HG03108 (cell line): ENCODE measurements around the gene SNORC.
"Not testable (repeated sequence)": the region's sequence is repeated elsewhere in the genome, so short reads cannot be mapped to it uniquely, and the experiment has no call there.

Experiments
- ATAC-seq: cut with Tn5 transposase; IDR thresholded peaks from one replicate; pipeline ENCODE4 v1.9.1; 2021; ENCODE audit warnings: moderate library complexity; ENCODE audit not compliant: unreplicated experiment

The SNORC gene

GRCh38 chr2:232896111-232896510 lies 26.0 kb downstream of the SNORC start:
- no peak for ATAC-seq

DNA sequence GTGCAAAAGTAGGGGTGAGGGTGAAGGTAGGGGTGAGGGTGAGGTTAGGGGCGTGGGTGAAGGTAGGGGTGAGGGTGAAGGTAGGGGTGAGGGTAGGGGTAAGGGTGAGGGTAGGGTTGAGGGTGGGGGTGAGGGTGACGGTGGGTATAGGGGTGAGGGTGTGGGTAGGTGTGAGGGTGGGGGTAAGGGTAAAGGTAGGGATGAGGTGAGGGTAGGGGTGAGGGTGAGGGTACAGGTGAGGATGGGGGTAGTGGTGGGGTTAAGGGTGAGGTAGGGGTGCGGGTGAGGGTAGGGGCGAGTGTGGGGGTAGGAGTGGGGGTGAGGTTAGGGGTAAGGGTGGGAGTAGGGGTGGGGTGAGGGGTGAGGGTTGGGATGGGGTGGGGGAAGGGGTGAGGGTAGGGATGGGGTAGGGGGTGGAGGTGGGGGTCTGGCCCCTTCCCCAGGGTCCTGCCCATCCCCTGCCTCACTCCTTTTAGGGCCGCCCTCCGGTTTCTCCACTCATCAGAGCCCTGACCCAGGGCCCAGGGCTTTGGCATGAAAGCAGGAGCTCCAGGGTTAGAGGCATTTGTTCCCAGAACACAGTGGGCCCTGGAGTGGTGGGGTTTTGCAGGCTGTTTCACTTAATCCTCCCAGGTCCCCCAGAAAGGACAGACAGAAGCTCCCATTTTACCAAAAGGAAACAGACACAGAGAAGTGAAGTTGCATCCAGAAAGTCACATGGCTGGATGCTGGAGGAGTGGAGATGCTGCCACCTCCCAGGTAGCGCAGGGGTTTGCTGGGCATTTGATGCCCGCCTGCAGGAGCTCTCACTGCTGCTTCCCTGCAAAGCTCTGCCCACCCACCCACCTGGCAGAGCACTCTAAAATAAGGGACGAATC lies 26.9 kb downstream of the SNORC start:
- ATAC-seq, result no peak

- no peak for ATAC-seq
Observed at GRCh38 chr2:232897598-232898408, 27.7 kb downstream of the SNORC start.

GRCh38 chr2:232898592-232899543 lies 28.8 kb downstream of the SNORC start:
- ATAC-seq, result no peak

DNA sequence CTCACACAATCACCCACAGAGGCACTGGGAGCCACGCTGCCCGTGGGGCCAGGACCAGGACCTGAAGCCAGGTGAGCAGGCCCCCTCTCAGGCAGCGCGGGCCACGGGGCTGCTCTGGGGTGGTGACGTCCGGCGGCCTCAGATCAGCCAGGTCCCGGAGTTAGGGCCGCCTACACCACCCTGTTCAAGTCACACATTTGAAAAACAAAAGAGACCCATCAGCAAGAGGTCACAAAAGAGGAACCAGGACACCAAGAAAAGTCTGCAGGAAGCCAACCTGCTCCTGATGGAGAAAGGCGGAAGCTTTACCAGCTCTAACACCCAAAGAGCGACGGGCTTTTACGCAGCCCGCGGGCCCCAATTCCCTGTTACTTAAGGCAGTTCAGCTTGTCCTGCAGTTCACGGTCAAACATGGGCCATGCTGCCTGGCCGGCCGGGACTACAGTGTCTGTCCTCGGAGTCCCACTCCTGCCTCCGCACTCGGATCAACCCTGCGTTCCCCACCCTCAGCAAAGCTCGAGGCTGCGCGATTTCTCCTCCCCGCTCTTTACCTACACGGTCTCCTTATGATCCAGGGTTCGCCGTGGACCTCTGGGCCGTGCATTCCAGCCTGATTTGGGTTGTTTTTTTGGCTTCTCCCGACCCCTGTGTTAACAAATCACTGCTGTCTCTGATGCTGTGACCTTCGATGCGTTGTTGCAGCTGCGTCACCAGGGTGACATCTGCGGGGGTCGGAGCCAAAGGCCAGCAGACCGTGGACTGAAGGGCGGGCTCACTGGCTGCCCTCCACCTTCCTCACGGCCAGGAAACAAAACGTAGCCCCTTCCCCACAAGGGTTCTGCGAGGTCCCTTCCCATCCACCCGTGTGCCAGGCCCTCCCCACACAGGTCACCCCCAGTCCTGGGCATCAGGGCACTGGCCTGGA lies 31.0 kb downstream of the SNORC start:
- no peak for ATAC-seq

DNA sequence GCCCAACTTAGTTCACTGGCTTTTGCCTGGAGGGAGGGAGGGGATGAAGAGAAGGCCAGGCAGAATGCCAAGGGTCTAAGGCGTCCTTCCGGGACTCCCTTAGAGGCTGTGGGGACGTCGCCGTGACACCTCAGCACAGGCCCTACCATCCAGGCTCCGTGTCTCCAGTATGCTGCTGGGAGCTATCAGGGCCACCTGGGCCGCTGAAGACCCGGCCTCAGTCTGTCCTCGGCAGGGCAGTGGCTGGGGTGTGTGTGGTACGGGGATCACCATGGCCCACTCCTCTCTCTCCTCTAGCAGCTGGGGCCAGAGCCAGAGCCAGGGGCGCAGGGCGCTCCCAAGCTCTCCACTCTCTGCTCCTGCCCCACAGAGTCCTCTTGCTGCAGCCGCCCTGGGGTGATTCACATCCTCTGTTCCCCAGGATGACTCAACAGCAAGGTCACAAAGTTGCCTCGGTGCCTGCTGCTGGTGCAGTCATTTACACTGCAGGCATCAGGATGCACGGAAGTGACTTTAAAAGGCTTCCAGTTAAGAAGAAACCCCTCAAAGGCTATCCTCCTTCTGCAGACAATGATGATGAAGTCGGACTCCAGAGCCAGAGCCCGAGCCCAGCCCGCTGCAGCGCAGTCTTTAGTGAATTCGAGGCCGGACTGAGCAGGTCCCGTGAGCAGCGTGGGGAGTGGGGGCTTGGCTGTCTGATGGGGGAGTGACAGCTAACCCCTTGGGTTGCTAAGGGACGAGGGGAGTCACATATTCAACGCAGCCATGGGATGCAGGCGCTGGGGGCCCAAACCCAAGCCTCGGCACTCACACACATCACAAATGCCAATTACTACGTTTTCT lies 31.9 kb downstream of the SNORC start:
- ATAC-seq, result no peak

GRCh38 chr2:232903989-232904388 lies 33.9 kb downstream of the SNORC start:
- no peak for ATAC-seq

DNA sequence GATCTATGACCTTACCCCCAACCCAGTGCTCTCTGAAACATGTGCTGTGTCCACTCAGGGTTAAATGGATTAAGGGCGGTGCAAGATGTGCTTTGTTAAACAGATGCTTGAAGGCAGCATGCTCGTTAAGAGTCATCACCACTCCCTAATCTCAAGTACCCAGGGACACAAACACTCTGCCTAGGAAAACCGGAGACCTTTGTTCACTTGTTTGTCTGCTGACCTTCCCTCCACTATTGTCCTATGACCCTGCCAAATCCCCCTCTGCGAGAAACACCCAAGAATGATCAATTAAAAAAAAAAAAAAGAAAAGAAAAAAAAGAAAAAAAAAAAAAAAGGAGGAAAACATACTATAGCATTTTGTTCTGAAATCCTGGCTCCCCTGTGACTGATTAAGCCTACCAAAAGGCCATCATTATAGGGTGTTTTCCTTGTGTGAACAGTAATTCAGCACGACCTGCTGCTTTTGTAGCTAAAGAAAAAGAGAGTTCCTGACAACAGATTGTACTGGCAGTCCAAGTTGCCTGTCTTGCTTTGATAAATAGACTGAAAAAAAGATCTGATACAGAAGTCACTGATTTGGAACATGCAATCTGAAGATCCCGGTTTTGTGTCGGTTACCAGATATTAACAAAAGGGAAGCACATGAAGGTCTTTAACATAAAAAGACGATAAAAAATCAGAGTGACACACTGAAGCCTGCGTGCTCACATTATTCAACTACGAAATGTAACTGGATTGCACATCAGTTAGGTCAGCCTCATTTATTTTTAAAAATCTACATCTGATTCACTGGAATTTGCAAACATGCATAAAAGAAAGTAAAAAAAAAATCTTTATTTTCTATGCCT lies 37.0 kb downstream of the SNORC start:
- not testable (repeated sequence) for ATAC-seq

DNA sequence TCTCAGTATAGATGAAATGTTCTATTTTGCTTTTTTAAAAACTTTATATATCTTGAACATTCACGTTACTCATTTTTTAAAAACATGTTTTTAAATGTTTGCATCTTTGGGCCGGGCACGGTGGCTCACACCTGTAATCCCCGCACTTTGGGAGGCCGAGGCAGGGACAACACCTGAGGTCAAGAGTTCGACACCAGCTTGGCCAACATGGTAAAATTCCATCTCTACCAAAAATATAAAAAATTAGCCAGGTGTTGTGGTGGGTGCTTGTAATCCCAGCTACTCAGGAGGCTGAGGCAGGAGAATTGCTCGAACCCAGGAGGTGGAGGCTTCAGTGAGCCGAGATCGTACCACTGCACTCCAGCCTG lies 37.6 kb downstream of the SNORC start:
- ATAC-seq, result not testable (repeated sequence)

DNA sequence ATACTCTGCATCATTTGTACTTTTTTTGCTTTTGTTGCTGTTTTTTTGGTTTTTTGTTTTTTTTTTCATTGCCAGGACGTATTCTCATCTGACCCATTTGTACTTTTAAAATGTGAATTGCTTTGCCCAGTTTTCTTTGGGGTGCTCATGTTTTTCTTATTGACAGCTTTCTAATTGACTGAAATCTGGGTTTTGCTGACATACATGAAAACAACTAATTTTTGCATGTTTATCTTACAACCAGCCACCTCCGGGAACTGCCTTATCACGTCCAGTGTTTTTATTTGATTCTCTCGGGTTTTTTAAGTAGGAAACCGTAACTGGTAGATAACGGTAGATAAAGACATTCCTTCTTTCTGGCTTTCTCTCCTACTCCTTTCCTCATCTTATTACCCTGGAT lies 38.6 kb downstream of the SNORC start:
- no peak for ATAC-seq

DNA sequence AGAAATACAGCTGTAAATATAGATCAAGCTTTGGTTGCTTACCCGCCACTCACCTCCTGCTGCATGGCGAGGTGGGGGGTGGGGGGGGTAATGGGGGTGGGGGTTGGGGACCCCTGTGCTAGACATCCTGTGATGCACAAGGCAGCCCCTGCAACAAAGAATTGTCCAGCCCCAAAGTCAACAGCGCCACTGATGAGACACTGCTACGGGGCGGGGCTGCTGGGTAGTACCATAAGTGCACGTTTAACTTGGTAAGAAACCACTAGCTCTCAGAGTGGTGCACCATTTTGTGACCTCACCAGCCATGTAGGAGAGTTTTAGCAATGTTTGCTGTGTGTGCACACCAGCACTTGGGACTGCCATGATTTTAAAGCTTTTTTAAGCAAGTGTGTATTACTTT lies 40.3 kb downstream of the SNORC start:
- ATAC-seq, result no peak

- ATAC-seq, result no peak
Observed at GRCh38 chr2:232911712-232912277, 41.7 kb downstream of the SNORC start.

GRCh38 chr2:232913903-232914302 lies 43.8 kb downstream of the SNORC start:
- no peak for ATAC-seq

GRCh38 chr2:232919141-232919540 lies 49.1 kb downstream of the SNORC start:
- ATAC-seq, result no peak

DNA sequence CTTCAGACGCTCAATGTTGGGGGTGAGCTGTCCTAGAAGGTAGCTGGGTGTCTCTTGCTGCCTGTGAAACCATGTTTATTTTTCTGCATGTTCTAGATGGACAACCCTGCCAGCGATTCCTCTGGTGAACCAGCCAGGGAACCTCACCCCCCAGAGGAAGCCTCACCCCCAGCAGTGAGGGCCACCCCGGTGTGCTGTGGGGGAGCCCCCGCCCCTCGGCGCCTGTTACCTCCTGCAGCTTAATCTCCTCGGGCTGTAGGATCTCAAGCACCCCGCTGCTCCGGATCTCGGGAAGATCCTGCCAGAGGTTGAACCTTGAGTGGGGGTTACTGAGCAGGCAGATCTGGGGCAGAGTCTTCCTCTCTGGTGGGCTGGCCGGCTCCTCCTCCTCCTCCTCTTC lies 50.0 kb downstream of the SNORC start:
- ATAC-seq, result no peak

GRCh38 chr2:232920760-232921159 lies 50.7 kb downstream of the SNORC start:
- ATAC-seq, result no peak

DNA sequence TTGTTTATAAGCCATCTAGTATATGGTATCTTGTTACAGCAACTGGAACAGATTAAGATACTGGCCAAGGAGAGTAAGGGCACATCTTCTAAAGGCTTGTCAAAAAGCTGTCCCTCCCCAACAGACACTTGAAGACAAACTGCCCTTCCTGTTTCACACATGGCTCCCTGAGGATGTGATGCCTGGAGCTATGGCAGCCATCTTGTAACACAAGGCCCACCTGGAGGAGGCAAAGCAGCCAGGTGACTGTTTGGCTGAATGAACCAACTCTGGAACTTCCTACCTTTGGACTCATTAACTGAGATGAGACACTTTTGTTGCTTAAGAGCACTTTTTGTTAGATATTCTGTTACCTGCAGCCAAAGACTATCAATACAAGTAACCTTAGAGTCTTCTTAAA lies 54.4 kb downstream of the SNORC start:
- ATAC-seq, result no peak
